HG03469 (cell line): ENCODE measurements around the gene MS4A2.
"Not testable (repeated sequence)": the region's sequence is repeated elsewhere in the genome, so short reads cannot be mapped to it uniquely, and the experiment has no call there.

Experiments used
- ATAC-seq: cut with Tn5 transposase; IDR thresholded peaks from one replicate; pipeline ENCODE4 v1.9.1; 2021; ENCODE audit warnings: mild to moderate bottlenecking, moderate library complexity, moderate number of reproducible peaks; ENCODE audit not compliant: unreplicated experiment

MS4A2 gene

DNA sequence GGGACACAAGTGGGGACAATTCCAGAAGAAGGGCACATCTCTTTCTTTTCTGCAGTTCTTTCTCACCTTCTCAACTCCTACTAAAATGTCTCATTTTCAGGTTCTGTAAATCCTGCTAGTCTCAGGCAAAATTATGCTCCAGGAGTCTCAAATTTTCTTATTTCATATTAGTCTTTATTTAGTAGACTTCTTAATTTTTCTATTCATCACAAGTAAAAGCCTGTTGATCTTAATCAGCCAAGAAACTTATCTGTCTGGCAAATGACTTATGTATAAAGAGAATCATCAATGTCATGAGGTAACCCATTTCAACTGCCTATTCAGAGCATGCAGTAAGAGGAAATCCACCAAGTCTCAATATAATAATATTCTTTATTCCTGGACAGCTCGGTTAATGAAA is at the start of gene MS4A2:
Gene MS4A2 (plus strand): TSS at position 301 of the 400 bp plus-strand sequence. CDS start 102 bp downstream, outside the sequence.
- no peak for ATAC-seq

DNA sequence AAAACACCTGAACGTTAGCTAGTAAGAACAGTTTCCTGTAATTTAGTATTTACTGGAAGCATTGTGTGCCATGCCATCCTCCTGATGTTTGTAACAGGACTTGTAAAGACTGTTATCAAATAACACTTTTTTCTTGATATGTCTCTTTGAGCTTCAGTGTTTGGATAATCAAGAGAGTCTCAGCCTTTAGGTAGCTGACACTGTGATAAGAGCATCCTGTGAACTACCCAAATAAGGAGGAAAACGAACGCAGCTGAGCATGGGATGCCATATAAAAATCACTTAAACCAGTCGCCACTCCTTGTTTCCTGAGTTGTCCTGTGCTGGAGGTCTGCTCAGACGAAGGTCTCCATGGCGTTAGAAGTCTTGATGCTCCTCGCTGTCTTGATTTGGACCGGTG is 48.4 kb upstream of the MS4A2 start, which contains the start of gene OOSP2:
Gene OOSP2 (plus strand): TSS at position 301 of the 400 bp plus-strand sequence. CDS start 51 bp downstream, at position 352.
- ATAC-seq, result no peak

DNA sequence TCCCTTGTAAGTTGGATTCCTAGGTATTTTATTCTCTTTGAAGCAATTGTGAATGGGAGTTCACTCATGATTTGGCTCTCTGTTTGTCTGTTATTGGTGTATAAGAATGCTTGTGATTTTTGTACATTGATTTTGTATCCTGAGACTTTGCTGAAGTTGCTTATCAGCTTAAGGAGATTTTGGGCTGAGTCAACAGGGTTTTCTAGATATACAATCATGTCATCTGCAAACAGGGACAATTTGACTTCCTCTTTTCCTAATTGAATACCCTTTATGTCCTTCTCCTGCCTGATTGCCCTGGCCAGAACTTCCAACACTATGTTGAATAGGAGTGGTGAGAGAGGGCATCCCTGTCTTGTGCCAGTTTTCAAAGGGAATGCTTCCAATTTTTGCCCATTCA is 38.0 kb upstream of the MS4A2 start:
- ATAC-seq, result not testable (repeated sequence)

DNA sequence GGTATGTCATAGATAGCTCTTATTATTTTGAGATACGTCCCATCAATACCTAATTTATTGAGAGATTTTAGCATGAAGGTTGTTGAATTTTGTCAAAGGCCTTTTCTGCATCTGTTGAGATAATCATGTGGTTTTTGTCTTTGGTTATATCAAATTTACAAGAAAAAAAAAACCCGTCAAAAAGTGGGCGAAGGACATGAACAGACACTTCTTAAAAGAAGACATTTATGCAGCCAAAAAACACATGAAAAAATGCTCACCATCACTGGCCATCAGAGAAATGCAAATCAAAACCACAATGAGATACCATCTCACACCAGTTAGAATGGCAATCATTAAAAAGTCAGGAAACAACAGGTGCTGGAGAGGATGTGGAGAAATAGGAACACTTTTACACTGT is 37.6 kb upstream of the MS4A2 start:
- ATAC-seq, result not testable (repeated sequence)

- no peak for ATAC-seq
These were observed 32.0 kb upstream of the MS4A2 start, which contains the start of gene MS4A3 for GRCh38 chr11:60056349-60056969. MS4A3 (plus strand) TSS chr11:60056665; CDS start chr11:60061161, 4,496 bp downstream.

DNA sequence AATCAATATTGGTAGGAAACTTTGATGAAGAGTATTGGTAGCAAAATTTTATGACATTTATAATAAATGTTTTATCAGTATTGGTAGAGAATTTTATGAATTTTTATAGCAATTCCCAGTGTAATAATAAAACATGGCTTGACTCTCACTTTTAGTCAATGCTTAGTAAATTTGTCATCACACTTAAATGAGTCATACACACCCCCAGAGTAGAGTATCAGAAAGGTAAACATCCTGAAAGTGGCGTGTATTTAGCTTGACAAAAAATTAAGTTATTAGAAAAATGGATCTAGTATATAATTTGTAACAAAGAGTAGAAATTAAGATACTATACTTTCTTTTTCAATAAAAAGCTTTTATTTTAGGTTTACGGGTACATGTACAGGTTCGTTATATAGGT is 29.4 kb upstream of the MS4A2 start:
- ATAC-seq, result no peak

DNA sequence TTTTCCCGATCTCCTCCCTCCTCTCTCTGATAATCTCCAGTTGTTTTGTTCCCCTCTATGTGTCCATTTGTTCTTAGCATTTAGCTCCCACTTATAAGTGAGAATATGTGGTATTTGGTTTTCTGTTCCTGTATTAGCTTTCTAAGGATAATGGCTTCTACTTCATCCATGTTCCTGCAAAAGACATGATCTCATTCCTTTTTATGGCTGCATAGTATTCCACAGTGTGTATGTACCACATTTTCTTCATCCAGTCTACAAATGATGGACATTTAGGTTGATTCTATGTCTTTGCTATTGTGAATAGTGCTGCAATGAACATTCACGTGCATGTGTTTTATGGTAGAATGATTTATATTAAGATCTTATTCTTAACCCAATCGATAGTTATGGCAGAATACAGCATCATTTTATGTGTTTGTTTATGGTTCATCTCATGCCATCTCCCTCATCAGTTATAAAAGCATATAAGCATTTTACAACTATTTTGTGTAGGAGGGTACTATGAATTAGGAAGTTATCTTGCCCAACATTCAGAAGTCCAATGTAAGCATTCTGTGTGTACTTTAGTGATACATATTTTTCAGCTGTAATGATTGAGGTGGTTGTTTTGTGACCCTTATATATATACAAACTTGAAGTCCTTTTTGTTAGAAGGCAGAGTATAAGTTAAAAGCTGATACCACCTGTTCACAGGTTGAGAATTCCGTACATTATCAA is 28.8 kb upstream of the MS4A2 start:
- ATAC-seq, result no peak

- ATAC-seq, result no peak
These were observed 24.4 kb upstream of the MS4A2 start for GRCh38 chr11:60064111-60064510.

DNA sequence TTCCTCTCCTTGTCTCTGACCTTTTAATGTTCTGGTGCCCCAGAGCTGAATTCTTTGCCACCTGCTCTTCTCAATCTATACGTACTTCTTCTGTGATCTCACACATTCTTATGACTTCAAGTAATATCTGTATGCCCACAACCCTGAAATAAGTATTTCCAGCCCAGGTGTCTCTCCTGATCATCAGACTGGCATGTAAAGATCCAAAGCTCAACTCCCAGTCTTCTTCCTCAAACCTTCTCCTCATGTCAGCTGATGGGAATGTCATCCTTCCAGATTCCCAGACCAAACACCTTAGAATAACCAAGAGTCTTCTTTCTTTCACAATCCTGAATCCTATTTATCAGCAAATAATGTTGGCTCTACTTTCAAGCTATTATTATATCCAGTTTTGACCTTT is 22.7 kb upstream of the MS4A2 start:
- no peak for ATAC-seq

DNA sequence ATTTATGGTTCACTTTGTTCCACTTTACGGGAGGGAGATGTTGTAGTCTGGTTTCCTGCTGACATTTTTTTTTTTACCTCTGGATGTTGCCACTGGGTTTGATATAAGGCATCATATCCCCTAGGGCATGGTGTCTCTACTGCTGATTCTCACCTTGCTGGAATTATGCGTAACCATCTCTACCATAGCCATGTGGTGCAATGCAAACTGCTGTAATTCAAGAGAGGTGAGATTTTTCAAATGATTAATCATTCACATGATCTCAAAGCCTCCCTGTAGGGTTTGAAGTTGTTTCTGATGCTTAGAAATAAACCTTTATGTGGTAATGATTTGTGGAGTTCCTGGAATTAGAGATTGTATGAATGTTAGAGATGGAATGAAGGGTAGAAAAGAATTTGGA is 19.0 kb upstream of the MS4A2 start:
- ATAC-seq, result no peak

- ATAC-seq, result not testable (repeated sequence)
These were observed 16.8 kb upstream of the MS4A2 start for GRCh38 chr11:60071644-60072043.

DNA sequence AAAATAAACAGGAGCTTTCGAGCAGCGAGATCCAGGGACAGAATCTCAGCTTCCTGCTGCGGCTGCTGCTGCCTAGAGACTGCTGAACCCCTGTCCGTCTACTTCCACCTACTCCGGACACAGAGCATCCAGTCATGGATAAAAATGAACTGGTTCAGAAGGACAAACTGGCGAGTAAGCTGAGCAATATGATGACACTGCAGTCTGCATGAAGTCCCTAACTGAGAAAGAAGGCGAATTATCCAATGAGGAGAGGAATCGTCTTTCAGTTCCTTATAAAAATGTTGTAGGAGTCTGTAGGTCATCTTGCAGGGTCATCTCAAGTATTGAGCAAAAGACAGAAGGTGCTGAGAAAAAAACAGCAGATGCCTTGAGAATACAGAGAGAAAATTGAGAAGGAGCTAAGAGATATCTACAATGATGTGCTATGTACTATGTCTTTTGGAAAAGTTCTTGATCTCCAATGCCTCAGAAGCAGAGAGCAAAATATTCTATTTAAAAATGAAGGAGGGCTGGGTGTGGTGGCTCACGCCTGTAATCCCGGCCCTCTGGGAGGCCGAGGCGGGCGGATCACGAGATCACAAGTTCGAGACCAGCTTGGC is 11.1 kb upstream of the MS4A2 start:
- ATAC-seq, result no peak

DNA sequence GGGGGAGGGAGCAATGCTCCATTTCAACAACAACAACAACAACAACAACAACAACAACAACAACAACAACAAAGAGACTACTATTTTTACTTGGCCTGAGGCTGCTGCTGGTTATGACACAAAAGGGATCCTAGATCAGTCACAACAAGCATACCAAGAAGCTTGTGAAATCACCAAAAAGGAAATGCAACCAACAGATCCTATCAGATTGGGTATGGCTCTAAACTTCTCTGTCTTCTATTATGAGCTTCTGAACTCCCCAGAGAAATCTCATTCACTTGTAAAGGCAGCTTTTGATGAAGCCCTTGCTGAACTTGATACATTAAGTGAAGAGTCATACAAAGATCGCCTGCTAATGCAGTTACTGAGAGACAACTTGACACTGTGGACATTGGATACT is 10.5 kb upstream of the MS4A2 start:
- ATAC-seq, result no peak

DNA sequence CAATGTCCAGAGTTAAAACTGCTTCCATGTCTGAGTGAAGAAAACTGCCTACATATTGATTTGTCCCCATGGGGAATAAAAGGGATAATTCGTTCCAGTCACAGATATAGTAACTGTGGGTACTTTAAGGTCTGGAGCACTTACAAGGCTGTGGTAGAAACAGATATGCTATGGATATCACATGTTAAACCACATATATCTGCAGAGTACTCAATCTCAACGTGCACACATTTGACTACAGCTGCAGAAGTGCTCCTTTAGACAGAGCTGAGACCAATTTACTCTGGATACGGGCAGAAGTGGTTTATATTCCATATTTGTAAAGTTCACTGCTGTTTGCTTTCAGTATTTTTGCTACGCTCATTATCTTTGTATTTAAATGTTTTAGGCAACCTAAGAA is 9.7 kb upstream of the MS4A2 start:
- ATAC-seq, result no peak

GRCh38 chr11:60080535-60080934 is 7.9 kb upstream of the MS4A2 start:
- ATAC-seq, result no peak

DNA sequence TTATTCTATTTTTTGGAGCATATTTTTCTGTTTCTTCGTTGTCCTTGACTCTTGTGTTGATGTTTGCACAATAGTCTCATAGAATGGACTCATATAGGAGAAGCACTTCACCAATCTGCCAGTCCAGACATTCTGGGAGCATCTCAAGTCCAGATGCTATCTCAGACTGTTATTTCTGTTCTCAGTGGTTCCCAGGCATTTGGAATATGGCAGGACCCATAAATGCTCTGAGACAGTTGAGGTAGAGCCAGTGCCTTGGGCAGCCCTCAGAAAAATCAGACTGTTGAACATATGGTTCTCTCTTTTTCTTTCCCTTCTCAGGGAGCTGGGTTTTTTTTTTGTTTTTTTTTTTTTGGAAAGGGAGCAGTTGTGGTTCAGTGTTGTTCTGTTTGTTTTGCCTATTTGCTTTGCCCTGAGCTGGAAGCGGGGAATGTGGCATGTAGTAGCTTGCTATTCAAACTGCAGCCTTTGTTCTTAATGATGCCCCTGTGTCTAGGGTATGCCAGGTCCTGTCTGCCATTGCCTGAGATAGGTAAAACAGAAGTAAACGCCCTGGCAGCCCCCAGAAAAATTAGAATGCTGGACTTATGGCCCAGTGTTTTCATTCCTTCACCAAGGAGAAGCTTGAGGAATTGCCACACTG is 3.7 kb upstream of the MS4A2 start:
- ATAC-seq, result no peak

- ATAC-seq, result no peak
These were observed 2.6 kb upstream of the MS4A2 start for GRCh38 chr11:60085909-60086308.

DNA sequence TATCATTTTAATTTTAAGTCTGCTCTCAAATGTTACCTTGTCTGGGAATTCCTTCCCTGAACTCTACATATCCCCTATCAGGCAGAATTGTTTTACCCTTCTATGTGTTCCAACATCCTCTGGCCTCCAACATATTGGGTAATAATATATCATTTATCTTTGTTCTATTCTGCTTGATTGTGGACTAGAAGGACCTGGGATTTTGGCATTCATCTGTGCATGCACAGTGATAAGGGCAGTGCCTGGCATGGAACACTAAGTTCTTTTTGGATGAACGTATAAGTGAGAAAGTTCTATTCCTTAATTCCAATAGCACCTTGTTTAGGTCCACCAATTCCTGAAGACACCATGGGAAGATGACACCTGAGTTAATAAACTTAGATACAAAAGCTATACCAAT is 1.2 kb upstream of the MS4A2 start:
- ATAC-seq, result no peak

DNA sequence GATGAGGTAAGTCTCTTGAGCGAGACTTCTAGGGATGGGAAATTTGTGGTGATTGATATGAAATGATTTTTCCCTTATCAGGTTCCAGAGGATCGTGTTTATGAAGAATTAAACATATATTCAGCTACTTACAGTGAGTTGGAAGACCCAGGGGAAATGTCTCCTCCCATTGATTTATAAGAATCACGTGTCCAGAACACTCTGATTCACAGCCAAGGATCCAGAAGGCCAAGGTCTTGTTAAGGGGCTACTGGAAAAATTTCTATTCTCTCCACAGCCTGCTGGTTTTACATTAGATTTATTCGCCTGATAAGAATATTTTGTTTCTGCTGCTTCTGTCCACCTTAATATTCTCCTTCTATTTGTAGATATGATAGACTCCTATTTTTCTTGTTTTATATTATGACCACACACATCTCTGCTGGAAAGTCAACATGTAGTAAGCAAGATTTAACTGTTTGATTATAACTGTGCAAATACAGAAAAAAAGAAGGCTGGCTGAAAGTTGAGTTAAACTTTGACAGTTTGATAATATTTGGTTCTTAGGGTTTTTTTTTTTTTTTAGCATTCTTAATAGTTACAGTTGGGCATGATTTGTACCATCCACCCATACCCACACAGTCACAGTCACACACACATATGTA is 7.1 kb downstream of the MS4A2 start:
- no peak for ATAC-seq

DNA sequence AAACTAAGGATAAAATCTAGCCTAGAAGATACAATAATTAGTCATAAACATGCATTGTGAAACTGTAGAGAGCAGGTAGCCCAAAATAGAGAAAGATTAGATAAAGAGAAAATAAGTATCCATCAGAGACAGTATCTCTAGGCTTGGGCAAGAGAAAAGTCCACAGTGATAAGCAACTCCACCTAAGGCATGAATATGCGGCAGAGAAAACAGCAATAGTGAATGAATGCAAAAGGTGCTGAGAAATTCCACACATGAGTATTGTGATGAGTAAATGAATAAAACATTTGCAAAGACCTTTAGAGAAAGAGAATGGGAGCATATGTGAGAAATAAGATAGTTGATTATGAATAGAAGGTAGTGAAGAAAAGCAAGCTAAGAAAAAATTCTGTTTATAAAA is 8.7 kb downstream of the MS4A2 start:
- no peak for ATAC-seq

DNA sequence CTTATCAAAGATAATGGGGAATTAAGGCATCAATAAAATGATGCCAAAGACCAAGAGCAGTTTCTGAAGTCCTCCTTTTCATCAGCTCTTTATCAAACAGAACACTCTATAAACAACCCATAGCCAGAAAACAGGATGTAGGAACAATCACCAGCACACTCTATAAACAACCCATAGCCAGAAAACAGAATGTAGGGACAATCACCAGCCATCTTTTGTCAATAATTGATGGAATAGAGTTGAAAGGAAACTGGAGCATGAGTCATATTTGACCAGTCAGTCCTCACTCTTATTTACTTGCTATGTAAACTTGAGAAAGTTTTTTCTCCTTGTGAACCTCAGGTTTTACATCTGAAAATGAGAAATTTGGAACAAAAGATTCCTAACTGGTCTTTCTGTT is 10.0 kb downstream of the MS4A2 start:
- no peak for ATAC-seq
